ENCODE data around the gene FAM20A.
"Not testable (repeated sequence)": the region's sequence is repeated elsewhere in the genome, so short reads cannot be mapped to it uniquely, and the experiment has no call there.

The FAM20A gene

DNA sequence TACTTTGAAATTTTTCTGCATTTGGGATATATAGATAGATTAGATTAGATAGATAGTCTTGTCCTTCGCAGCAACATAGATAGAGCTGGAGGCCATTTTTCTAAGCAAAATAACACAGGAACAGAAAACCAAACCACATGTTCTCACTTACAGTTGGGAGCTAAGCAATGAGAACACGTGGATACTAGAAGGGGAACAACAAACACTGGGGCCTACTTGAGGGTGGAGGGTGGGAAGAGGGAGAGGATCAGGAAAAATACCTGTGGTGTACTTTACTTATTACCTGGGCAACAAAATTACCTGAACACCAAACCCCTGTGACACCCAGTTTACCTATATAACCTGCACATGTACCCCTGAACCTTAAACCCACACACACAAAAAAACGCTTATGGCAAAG, 74.6 kb downstream of the FAM20A start:
- no peak for DNase-seq (ENCODE audit: low read depth in 3 of 3, low spot score in 1 of 3)

GRCh38 chr17:68522266-68522665, 78.9 kb downstream of the FAM20A start:
- DNase-seq (ENCODE audit: low read depth in 3 of 3, low spot score in 1 of 3), result no peak

- DNase-seq (ENCODE audit: low read depth in 3 of 3, low spot score in 1 of 3), result no peak
These were observed 81.3 kb downstream of the FAM20A start for GRCh38 chr17:68519911-68520310.

DNA sequence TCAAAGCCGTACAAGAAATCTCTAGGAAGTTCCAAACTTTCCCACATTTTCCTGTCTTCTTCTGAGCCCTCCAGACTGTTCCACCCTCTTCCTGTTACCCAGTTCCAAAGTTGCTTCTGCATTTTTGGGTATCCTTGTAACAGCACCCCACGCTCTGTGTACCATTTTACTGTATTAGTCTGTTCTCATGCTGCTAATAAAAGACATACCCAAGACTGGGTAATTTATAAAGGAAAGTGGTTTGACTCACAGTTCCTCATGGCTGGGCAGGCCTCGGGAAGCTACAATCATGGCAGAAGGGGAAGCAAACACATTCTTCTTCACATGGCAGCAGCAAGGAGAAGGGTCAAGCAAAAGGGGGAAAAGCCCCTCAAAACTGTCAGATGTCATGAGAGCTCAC, 82.1 kb downstream of the FAM20A start:
- DNase-seq (ENCODE audit: low read depth in 3 of 3, low spot score in 1 of 3), result not testable (repeated sequence)

DNA sequence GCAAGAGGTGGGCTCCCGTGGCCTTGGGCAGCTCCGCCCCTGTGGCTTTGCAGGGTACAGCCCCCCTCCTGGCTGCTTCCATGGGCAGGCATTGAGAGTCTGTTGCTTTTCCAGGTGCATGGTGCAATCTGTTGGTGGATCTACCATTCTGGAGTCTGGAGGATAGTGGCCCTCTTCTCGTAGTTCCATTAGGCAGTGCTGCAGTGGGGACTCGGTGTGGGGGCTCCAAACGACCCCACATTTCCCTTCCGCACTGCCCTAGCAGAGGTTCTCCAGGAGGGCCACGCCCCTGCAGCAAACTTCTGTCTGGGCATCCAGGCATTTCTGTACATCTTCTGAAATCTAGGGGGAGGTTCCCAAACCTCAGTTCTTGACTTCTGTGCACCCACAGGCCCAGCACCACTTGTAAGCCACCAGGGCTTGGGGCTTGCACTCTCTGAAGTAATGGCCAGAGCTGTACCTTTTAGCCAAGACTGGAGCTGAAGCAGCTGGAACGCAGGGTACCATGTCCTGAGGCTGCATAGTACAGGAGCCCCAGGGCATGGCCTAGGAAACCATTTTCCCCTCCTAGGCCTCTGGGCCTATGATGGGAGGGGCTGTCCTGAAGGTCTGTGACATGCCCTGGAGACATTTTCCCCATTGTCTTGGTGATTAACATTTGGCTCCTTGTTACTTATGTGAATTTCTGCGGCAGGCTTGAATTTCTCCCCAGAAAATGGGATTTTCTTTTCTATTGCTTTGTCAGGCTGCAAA, 82.9 kb downstream of the FAM20A start:
- no peak for DNase-seq (ENCODE audit: low read depth in 3 of 3, low spot score in 1 of 3)

DNA sequence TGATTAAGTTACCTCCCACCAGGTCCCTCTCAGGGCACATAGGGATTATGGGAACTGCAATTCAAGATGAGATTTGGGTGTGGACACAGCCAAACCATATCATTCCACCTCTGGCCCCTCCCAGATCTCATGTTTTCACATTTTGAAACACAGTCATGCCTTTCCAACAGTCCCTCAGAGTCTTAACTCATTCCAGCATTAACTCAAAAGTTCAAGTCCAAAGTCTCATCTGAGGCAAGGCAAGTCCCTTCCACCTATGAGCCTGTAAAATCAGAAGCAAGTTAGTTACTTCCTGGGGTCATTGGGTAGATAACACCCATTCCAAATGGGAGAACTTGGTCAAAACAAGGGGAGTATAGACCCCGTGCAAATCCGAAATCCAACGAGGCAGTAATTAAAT, 83.6 kb downstream of the FAM20A start:
- DNase-seq (ENCODE audit: low read depth in 3 of 3, low spot score in 1 of 3), result not testable (repeated sequence)

- no peak for DNase-seq (ENCODE audit: low read depth in 3 of 3, low spot score in 1 of 3)
These were observed 84.4 kb downstream of the FAM20A start for GRCh38 chr17:68516732-68517131.

DNA sequence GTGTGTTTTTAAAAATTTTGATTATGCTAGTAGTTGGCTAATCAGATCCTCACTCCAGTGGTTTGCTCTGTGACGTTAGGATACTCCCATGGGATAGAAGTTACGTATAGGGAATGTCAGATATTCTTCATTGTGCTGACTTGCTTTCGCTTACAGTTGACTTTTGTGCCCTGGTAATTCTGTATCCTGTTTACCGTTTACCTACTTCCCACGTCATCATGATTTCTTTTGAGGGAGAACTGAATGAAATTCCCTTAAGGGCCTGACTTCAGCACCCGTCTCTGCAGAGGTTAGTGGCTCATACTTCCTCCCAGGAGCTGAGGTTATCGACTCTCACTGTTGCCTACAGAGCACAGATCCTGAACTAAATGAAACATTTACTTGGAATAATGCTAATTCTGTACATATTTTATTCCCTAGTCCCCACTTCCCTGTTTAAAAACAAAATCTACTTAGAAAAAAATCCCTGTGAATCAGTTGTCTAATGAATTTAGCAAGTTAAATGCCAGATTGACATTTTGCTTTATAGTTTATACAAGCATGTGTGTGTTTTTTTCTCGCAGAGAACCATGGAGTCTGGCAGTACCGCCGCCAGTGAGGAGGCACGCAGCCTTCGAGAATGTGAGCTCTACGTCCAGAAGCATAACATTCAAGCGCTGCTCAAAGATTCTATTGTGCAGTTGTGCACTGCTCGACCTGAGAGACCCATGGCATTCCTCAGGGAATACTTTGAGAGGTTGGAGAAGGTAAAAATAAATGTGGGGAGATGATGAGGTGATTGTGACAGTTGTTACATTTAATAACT, 86.1 kb downstream of the FAM20A start:
- DNase-seq (ENCODE audit: low read depth in 3 of 3, low spot score in 1 of 3), result no peak

DNA sequence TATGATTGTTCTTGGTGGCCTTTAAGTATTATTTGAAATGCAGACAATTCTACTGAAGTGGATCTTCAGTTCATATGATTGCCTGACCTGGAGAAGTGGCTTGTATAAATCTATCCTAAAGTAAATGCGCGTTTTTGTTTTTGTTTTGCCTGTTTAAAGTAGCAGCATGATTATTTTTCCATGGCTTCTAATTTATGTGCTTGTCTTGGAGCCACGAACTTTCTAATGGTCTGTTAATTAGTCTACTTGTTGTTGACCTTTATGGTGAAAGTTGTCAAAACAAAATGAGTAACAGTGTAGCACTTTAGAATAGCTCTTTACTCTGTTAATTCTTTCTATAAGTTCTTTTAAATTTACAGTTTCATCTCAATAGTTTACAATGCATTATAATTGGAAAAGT, 87.2 kb downstream of the FAM20A start:
- DNase-seq (ENCODE audit: low read depth in 3 of 3, low spot score in 1 of 3), result no peak

DNA sequence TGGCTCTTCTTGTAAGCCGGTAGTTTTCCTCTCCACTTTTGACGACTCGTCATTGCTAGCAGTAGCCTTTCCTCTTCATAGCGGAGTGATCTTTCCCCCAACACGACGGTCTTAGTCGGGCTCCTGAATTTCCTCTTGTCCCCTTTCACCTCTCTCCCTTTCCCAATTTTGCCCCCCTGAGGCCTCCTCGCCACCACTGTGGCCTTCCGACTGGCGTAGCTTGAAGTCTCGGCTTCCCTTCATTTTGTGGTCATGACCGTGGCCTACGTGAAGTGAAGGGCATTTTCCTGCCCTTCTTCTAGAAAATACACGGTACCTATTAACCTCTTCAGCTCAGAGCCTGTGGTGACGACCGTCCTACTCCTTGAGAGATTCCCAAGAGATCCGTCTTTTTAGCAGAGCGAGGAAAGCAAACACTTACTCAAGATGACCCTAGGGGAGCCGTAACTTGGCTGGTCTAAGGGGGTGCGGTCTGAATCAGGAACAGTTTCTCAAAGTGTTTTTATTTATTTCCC, 88.2 kb downstream of the FAM20A start:
- DNase-seq (ENCODE audit: low read depth in 3 of 3, low spot score in 1 of 3), result no peak

DNA sequence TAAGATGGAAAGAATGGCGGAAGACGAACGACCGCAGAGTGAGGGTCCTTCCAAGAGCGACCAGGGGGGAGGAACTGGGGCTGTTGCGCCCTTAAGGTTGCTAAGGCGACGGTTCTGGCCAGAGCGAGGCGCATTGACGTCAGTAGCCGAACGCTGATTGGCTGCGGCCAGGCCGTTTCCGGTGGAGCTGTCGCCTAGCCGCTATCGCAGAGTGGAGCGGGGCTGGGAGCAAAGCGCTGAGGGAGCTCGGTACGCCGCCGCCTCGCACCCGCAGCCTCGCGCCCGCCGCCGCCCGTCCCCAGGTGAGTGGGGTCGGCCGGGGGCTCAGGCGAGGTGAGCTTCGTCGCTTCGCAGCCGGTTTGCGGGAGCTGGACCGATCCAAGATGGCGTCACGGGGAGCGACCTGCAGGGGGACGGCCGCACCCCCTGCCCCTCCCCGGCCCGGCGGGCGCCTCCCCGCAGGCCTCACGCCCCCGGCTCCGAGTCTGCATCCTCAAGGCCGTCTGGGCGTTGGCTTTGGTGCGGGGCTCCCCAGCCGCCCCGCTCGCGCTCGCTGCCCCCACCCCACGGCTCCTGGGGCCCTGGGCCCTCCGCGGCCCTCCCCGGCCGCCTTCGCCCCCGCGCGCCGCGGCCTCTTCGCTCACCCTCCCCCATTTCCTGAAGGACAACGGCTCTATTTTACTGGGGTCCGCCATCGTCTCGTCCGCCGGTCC, 88.8 kb downstream of the FAM20A start, which contains the start of gene PRKAR1A:
TSS of gene PRKAR1A (plus strand) at position 184 of the 713 bp plus-strand sequence. CDS start 2,970 bp downstream, outside the sequence.
- DNase-seq (ENCODE audit: low read depth in 3 of 3, low spot score in 1 of 3), result peak; percentile 71 to 79 (median 73)

DNA sequence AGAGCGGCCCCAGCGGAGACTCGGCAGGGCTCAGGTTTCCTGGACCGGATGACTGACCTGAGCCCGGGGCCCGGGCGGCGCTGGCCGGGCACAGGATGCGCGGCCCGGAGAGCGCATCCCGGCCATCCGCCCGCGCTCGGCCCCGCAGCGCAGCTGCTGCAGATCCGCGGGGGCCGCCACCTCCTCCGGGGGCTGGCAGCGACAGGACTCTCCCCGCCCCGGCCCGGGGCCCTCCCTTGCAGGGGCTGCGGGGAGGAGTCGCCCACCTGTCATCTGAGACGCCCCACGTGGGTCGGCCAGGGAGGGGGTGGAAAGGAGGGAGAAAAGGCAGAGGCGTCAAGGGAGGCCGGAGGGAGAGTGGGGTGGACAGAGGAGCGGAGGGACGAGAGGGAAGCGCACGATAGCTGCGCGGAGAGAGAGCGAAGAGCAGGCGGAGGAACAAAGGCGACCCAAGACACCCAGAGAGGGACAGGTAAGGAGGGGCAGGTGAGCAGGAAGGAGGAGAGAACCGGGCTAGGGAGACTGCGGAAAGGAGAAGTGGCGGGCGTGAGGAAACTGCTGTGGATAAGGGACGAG, 89.4 kb downstream of the FAM20A start:
- DNase-seq (ENCODE audit: low read depth in 3 of 3, low spot score in 1 of 3), result peak in 2 of 3 donors; percentile 12 to 47

DNA sequence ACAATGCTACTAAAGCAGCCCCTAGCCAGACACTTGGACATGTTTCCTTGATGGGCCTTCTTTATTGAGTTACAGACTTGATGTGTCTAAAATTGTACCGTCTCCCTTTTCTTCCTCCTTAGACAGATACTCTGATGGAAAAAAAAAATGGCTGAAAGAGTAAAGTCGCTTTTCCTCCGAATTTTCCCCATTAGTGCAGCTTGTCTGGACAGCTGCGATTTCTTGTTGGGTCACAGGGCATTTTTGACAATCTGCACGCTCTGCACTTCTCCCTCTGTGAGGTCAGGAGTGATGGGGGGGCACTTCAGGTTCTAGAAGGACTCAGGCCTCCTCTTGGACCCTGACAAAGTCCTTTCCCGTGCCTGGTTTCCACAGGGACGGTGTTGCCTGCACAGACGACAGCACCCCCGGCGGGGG, 89.9 kb downstream of the FAM20A start:
- no peak for DNase-seq (ENCODE audit: low read depth in 3 of 3, low spot score in 1 of 3)

DNA sequence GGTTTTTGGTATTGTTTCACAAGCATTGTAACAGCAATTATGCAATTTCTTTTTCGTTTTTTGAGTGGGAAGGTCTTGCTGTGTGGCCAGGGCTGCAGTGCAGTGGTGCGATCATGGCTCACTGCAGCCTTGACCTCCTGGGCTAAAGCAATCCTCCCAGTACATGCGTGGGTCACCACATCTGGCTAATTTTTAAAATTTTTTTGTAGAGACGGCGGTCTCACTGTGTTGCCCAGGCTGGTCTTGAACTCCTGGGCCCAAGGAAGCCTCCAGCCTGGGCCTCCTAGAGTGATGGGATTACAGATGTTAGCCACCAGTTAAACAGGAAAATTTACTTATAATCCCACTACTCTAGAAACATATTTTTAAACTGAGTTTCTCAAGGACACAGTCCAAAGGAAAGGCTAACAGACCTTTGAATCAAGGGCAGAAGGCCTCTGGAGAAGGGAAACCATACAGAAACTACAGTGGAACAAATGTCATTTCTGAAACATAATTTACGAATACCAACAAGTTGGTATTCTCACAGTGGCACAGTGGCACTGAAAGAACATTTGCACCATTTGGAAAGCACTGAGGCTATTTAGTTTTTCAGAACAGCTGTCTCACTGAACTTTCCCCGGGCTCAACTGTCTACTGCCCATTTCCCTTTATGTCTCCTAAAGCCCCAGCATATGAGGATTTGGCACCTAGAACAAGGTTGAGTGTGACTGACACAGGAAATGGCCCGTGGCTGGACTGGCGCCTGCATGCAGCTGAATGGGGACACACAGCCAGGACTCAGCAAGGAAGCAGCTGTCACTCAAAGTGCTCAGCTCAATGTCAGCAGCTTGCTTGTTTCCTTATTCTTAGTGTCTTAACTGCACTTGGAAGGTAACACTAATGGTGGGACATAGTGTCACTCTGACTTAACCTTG, 91.8 kb downstream of the FAM20A start:
- no peak for DNase-seq (ENCODE audit: low read depth in 3 of 3, low spot score in 1 of 3)

- DNase-seq (ENCODE audit: low read depth in 3 of 3, low spot score in 1 of 3), result no peak
These were observed 93.6 kb downstream of the FAM20A start for GRCh38 chr17:68507576-68507975.

DNA sequence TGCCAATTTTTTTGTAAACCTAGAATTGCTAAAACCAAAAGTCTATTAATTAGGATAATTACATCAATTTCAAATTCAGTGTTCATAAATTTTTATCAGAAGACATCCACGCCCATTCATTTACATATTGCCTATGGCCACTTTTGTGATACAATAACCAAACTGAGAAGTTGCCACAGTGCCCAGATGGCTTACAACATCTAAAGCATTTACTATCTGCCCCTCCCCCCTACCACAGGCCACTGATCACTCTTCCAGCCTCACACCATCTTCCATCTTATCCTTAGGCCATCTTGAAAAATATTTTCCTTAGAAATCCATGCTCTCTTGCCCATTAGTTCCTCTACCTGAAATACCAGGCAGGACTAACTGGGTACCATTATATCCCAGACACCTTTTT, 95.2 kb downstream of the FAM20A start:
- DNase-seq (ENCODE audit: low read depth in 3 of 3, low spot score in 1 of 3), result no peak

DNA sequence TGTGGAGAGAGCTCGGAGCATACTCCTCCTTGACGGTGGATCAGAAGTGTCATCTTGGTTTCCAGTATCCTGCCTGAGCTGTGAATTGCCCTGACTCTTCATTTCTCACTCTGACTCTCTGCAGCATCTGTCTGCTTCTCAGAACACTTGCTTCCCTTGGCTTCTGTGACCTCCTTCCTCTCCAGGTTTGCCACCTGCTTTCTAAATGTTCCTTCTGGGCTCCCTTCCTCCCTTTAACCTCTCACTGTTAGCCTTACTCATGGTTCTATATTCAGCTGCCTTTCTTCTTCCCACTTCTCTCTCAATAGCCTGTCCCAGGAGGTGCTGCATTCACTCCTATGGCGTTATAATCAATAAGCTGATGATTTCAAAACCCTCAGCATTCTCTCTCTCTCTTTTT, 100.1 kb downstream of the FAM20A start:
- DNase-seq (ENCODE audit: low read depth in 3 of 3, low spot score in 1 of 3), result no peak

DNA sequence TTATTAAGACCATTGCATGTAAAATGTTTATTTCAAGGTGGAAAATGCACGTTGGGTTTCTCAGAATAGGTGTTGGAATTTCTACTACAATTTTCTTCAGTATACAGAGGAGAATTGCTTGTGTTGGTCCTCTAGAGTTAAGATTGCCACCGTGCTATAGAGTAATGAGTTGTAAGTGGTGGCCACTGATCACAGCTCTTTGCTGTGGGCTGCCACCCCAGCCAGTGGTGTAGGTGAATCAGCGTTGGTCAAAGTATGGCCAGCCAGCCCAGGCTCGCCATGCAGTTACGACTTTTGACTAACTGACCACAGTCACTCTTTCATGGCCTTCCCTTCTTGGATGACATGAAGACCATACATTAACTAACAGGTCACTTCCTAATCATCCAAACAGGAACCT, 101.6 kb downstream of the FAM20A start:
- no peak for DNase-seq (ENCODE audit: low read depth in 3 of 3, low spot score in 1 of 3)

GRCh38 chr17:68498479-68499326, 102.5 kb downstream of the FAM20A start:
- no peak for DNase-seq (ENCODE audit: low read depth in 3 of 3, low spot score in 1 of 3)

Data from stimulated activated CD4-positive, alpha-beta T cell treated with anti-CD3 and anti-CD28 coated beads, TNF-alpha, amount 100 ng/mL, for 1 hour (primary cell).